ENCODE measurements around the gene DNAJC9. TPM values are rescaled to one million over a fixed set of nuclear protein-coding genes. Genes with fewer than 3 reads are reported as not detected.

DNAJC9 gene
- total and polyA plus RNA-seq, 2 of the 4 experiments (the other 2 are of a cell fraction): 20.0 to 28.7 TPM

DNA sequence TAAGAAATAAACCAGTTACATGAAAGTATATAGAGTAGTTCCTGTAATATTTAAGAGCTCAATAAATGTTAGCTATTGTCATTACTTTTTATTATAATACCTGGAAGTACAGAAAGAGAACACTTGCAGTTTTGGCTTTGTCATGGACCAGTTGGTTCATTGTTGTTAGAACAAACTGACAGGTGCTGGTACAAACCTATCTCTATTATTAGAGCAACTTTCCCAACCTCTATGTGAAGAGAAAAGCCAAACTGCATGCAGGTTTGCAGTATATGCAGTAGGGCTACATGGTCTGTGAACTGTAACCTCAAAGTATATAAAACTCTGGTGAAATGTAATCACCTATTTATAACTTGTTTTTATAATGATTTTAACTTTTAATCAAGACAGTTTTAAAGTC, 20.4 kb downstream of the DNAJC9 start:
- Histone ChIP-seq H3K27me3 (ENCODE audit: control insufficient read depth, insufficient read depth, low read length) (no peaks in the 10 kb centered on the region), H2BK20ac (ENCODE audit: low read depth, low read length) (no peak overlapping the region), H2AK5ac (ENCODE audit: low read depth, low read length) (no peak overlapping the region), H4K91ac (ENCODE audit: insufficient read depth, low read depth, low read length) (no peak overlapping the region), H3K9me3 (ENCODE audit: control insufficient read depth, insufficient read depth, low read length) (no peaks in the 10 kb centered on the region), H3K18ac (ENCODE audit: low read depth, low read length) (no peak overlapping the region), H3K79me1 (ENCODE audit: low read depth in 1 of 2, low read length in 2 of 2) (no peaks in the 10 kb centered on the region; a peak in 1 of 4 replicates), H3K4me1 (ENCODE audit: control insufficient read depth, insufficient read depth, low read length) (peaks cover 2% of the 10 kb centered on the region; the same call in 1 of the 2 replicates), H2BK15ac (ENCODE audit: low read depth, low read length) (no peak overlapping the region), H4K20me1 (ENCODE audit: insufficient read depth, low read length) (no peaks in the 10 kb centered on the region), H2AK9ac (replicated peaks; ENCODE audit: low read depth, low read length, poor library complexity) (no peak overlapping the region), H3K9me1 (ENCODE audit: insufficient read depth, low read length) (no peaks in the 10 kb centered on the region), H3K4ac (ENCODE audit: low read depth, low read length) (no peak overlapping the region), H4K8ac (ENCODE audit: low read depth in 2 of 2, low read length in 2 of 2) (no peak overlapping the region), H3K27ac (ENCODE audit: insufficient read depth, low read length) (no peak overlapping the region), H2BK120ac (ENCODE audit: low read depth, low read length) (no peak overlapping the region), H3K14ac (replicated peaks; ENCODE audit: low read depth, low read length) (no peak overlapping the region), H2BK5ac (ENCODE audit: low read depth, low read length, poor library complexity, severe bottlenecking) (no peak overlapping the region), H3K4me3 (ENCODE audit: insufficient read depth, low read depth, low read length) (no peak overlapping the region), H4K5ac (ENCODE audit: low read depth, low read length) (no peak overlapping the region), H3K4me2 (ENCODE audit: low read depth, low read length) (no peak overlapping the region), H3K56ac (ENCODE audit: extremely low read depth, insufficient read depth, low read length) (no peak overlapping the region), H2AFZ (replicated peaks; ENCODE audit: low read length, poor library complexity) (no peak overlapping the region), H3K9ac (ENCODE audit: low read depth, low read length) (no peak overlapping the region), H3K36me3 (ENCODE audit: control insufficient read depth, insufficient read depth, low read length) (peaks cover 3% of the 10 kb centered on the region), H3K23ac (ENCODE audit: low read depth, low read length) (no peak overlapping the region)
- dilution Hi-C loops (cut with HindIII; ENCODE audit: low sequenced_read_pairs, unreplicated experiment) (no loop called here), intact Hi-C loops (cut with micrococcal nuclease) (no loop called here), in situ Hi-C loops (cut with MboI; ENCODE audit: low sequenced_read_pairs) (no loop called here)
- CTCF ChIA-PET: no interaction called here
- TF ChIP-seq, protein P1, sequence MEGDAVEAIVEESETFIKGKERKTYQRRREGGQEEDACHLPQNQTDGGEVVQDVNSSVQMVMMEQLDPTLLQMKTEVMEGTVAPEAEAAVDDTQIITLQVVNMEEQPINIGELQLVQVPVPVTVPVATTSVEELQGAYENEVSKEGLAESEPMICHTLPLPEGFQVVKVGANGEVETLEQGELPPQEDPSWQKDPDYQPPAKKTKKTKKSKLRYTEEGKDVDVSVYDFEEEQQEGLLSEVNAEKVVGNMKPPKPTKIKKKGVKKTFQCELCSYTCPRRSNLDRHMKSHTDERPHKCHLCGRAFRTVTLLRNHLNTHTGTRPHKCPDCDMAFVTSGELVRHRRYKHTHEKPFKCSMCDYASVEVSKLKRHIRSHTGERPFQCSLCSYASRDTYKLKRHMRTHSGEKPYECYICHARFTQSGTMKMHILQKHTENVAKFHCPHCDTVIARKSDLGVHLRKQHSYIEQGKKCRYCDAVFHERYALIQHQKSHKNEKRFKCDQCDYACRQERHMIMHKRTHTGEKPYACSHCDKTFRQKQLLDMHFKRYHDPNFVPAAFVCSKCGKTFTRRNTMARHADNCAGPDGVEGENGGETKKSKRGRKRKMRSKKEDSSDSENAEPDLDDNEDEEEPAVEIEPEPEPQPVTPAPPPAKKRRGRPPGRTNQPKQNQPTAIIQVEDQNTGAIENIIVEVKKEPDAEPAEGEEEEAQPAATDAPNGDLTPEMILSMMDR (conservative IDR thresholded peaks at IDR 0.05; ENCODE audit: low read depth, low read length): no peak
- TF ChIP-seq, protein P2, sequence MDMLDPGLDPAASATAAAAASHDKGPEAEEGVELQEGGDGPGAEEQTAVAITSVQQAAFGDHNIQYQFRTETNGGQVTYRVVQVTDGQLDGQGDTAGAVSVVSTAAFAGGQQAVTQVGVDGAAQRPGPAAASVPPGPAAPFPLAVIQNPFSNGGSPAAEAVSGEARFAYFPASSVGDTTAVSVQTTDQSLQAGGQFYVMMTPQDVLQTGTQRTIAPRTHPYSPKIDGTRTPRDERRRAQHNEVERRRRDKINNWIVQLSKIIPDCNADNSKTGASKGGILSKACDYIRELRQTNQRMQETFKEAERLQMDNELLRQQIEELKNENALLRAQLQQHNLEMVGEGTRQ (IDR thresholded peaks at IDR 0.05; ENCODE audit: low read depth, low read length): no peak
- TF ChIP-seq, protein P3, sequence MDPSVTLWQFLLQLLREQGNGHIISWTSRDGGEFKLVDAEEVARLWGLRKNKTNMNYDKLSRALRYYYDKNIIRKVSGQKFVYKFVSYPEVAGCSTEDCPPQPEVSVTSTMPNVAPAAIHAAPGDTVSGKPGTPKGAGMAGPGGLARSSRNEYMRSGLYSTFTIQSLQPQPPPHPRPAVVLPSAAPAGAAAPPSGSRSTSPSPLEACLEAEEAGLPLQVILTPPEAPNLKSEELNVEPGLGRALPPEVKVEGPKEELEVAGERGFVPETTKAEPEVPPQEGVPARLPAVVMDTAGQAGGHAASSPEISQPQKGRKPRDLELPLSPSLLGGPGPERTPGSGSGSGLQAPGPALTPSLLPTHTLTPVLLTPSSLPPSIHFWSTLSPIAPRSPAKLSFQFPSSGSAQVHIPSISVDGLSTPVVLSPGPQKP (IDR thresholded peaks at IDR 0.05; ENCODE audit: borderline replicate concordance, low read depth, low read length): no peak
- no peak for TF ChIP-seq SMC3 (IDR thresholded peaks at IDR 0.05; ENCODE audit: low read depth, low read length)
- no peak for TF ChIP-seq POLR2A (IDR thresholded peaks at IDR 0.05; ENCODE audit: low read depth, low read length)
- TF ChIP-seq BHLHE40 (IDR thresholded peaks at IDR 0.05; ENCODE audit: low read depth, low read length): no peak
- TF ChIP-seq RAD21 (IDR thresholded peaks at IDR 0.05; ENCODE audit: low read length): no peak
- TF ChIP-seq RFX5 (IDR thresholded peaks at IDR 0.05; ENCODE audit: low read depth, low read length): no peak
- no peak for TF ChIP-seq NFE2L2 (IDR thresholded peaks at IDR 0.05; ENCODE audit: low read depth, low read length)
- no peak for TF ChIP-seq RCOR1 (IDR thresholded peaks at IDR 0.05; ENCODE audit: insufficient replicate concordance, low read length)
- ATAC-seq (ENCODE audit: low read depth): no peak
- no TSS peak for BruUV-seq (replicated peaks)
- DNase-seq: no peak
- POLR2A ChIA-PET (ENCODE audit: unreplicated experiment): no interaction called here
